HCT116 (cell line): ENCODE measurements around the gene NRP1.

ENCODE experiments used
- CTCF ChIP-seq, 3 experiments: fragments of 200-600 bp in 1 of 3; sonication (generic) in 1 of 3; IDR thresholded peaks in 2 of 3; conservative IDR thresholded peaks in 1 of 3; 2 replicates each; pipeline ENCODE4 v1.5.1; 2012 to 2017; ENCODE audit warnings: low read depth in 2 of 3, low read length in 2 of 3, antibody characterized with exemption in 1 of 3, borderline replicate concordance in 1 of 3, control low read depth in 1 of 3, mild to moderate bottlenecking in 1 of 3, mixed read lengths in 1 of 3, mixed run types in 1 of 3, moderate library complexity in 1 of 3; ENCODE audit not compliant: insufficient read depth in 1 of 3
- EZH2phosphoT487 ChIP-seq: fragments of 200-600 bp; IDR thresholded peaks from 2 replicates; pipeline ENCODE4 v1.6.1; 2018; ENCODE audit warnings: antibody characterized with exemption, borderline replicate concordance
- POLR2A ChIP-seq: IDR thresholded peaks from 2 replicates; pipeline ENCODE4 v1.7.0; 2011; ENCODE audit warnings: borderline replicate concordance; ENCODE audit not compliant: insufficient read depth, insufficient read length; ENCODE audit errors: extremely low read depth
- RAD21 ChIP-seq: IDR thresholded peaks from 2 replicates; pipeline ENCODE4 v1.6.1; 2012; ENCODE audit warnings: low read depth, mild to moderate bottlenecking
- SP1 ChIP-seq: IDR thresholded peaks from 2 replicates; pipeline ENCODE4 v1.6.1; 2012; ENCODE audit warnings: low read depth

GRCh38 chr10:33228426-33228825 is 106.0 kb downstream of the NRP1 start:
- TF ChIP-seq EZH2phosphoT487 (no peak), POLR2A (no peak), SP1 (no peak), CTCF (IDR thresholded peaks at IDR 0.05 in 2 of 3, conservative IDR thresholded peaks at IDR 0.05 in 1 of 3; ENCODE audit: borderline replicate concordance in 1 of 3, insufficient read depth in 1 of 3, low read depth in 2 of 3, low read length in 2 of 3) (no peak), RAD21 (no peak)
